OCI-LY3 (cell line): ENCODE data around the gene INVS.
"Not testable (repeated sequence)": the region's sequence is repeated elsewhere in the genome, so short reads cannot be mapped to it uniquely, and the experiment has no call there.

ENCODE experiments used
- H2AFZ ChIP-seq: fragments of 200-600, 300-600 bp; shearing (Covaris generic); 2 replicates; pipeline ENCODE4 v1.6.0; 2014; ENCODE audit warnings: antibody characterized with exemption, low read depth, low read length
- H3K27ac ChIP-seq: fragments of 200-600, 300-600 bp; sonication (generic); 2 replicates; pipeline ENCODE4 v1.5.1; 2014; ENCODE audit warnings: mild to moderate bottlenecking, low read length, moderate library complexity, mixed read lengths
- H3K27me3 ChIP-seq: fragments of 200-600, 300-600 bp; sonication (generic); 2 replicates; pipeline ENCODE4 v1.6.1; 2014; ENCODE audit warnings: low read depth, low read length, mixed read lengths
- H3K36me3 ChIP-seq: fragments of 200-600, 300-600 bp; sonication (generic); replicated peaks from 2 replicates; pipeline ENCODE3; 2014; ENCODE audit warnings: low read depth, low read length, mixed read lengths
- H3K4me1 ChIP-seq: fragments of 300-600, 200-600 bp; sonication (generic); 2 replicates; pipeline ENCODE4 v1.6.1; 2014; ENCODE audit warnings: low read length, mixed read lengths
- H3K4me2 ChIP-seq: fragments of 200-600, 300-600 bp; sonication (generic); 2 replicates; pipeline ENCODE4 v1.6.1; 2014; ENCODE audit warnings: low read length, mixed read lengths
- H3K4me3 ChIP-seq: fragments of 300-600, 200-600 bp; sonication (generic); 2 replicates; pipeline ENCODE4 v1.5.1; 2014; ENCODE audit warnings: antibody characterized with exemption, mild to moderate bottlenecking, low read length, moderate library complexity
- H3K79me2 ChIP-seq: fragments of 300-600, 200-600 bp; shearing (Covaris generic); 2 replicates; pipeline ENCODE4 v1.6.1; 2014; ENCODE audit warnings: mild to moderate bottlenecking, low read length, mixed read lengths
- H3K9ac ChIP-seq: fragments of 300-600, 200-600 bp; shearing (Covaris generic); 2 replicates; pipeline ENCODE4 v1.6.0; 2014; ENCODE audit warnings: mild to moderate bottlenecking, low read length, moderate library complexity
- H3K9me3 ChIP-seq: fragments of 200-600, 300-600 bp; shearing (Covaris generic); 2 replicates; pipeline ENCODE4 v1.6.1; 2014; ENCODE audit warnings: low read length, mixed read lengths; ENCODE audit not compliant: insufficient read depth
- H4K20me1 ChIP-seq: fragments of 200-600, 300-600 bp; sonication (generic); 2 replicates; pipeline ENCODE4 v1.6.1; 2016; ENCODE audit warnings: low read length, mixed read lengths; ENCODE audit not compliant: insufficient read depth
- CTCF ChIP-seq: fragments of 200-600, 300-600 bp; sonication (generic); IDR thresholded peaks from 2 replicates; pipeline ENCODE4 v1.5.1; 2014; ENCODE audit warnings: antibody characterized with exemption, low read length, low read depth
- EZH2phosphoT487 ChIP-seq: fragments of 200-600 bp; shearing (Covaris generic); IDR thresholded peaks from 2 replicates; pipeline ENCODE4 v1.6.1; 2018; ENCODE audit warnings: antibody characterized with exemption, mixed run types, low read depth

The INVS gene

GRCh38 chr9:100145167-100145934 lies 46.3 kb downstream of the INVS start:
- not testable (repeated sequence) for H2AFZ ChIP-seq, H3K9ac ChIP-seq, H3K27me3 ChIP-seq, H3K4me3 ChIP-seq, H3K9me3 ChIP-seq, H3K4me2 ChIP-seq, H3K27ac ChIP-seq, H3K79me2 ChIP-seq, H3K4me1 ChIP-seq, H3K36me3 ChIP-seq, H4K20me1 ChIP-seq

GRCh38 chr9:100145976-100146375 lies 46.9 kb downstream of the INVS start:
- H3K36me3 ChIP-seq, H3K4me3 ChIP-seq, H3K4me2 ChIP-seq, H3K4me1 ChIP-seq, H3K27me3 ChIP-seq, H2AFZ ChIP-seq, H3K9ac ChIP-seq, H3K27ac ChIP-seq, H3K9me3 ChIP-seq, H4K20me1 ChIP-seq, H3K79me2 ChIP-seq: not testable (repeated sequence)

- no peaks in the 10 kb centered on the region for H3K27me3 ChIP-seq
- no peaks in the 10 kb centered on the region for H3K79me2 ChIP-seq
- no peaks in the 10 kb centered on the region for H3K9me3 ChIP-seq
- no peak overlapping the region for H3K9ac ChIP-seq
- H3K27ac ChIP-seq: no peak overlapping the region
- no peak for TF ChIP-seq EZH2phosphoT487
- H3K4me1 ChIP-seq: no peaks in the 10 kb centered on the region
- no peak overlapping the region for H3K4me3 ChIP-seq
- no peak overlapping the region for H2AFZ ChIP-seq
- H4K20me1 ChIP-seq: no peaks in the 10 kb centered on the region
- H3K36me3 ChIP-seq: no peaks in the 10 kb centered on the region
- no peak overlapping the region for H3K4me2 ChIP-seq
These were observed 51.2 kb downstream of the INVS start for GRCh38 chr9:100150214-100150613.

GRCh38 chr9:100160021-100160420 lies 61.0 kb downstream of the INVS start:
- H3K9me3 ChIP-seq: no peaks in the 10 kb centered on the region
- no peak overlapping the region for H3K4me2 ChIP-seq
- no peaks in the 10 kb centered on the region for H3K36me3 ChIP-seq
- H3K79me2 ChIP-seq: no peaks in the 10 kb centered on the region
- H3K27ac ChIP-seq: no peak overlapping the region
- TF ChIP-seq EZH2phosphoT487 (no peak), CTCF (no peak)
- no peak overlapping the region for H3K4me3 ChIP-seq
- no peaks in the 10 kb centered on the region for H3K27me3 ChIP-seq
- no peaks in the 10 kb centered on the region for H4K20me1 ChIP-seq
- H2AFZ ChIP-seq: no peak overlapping the region
- no peaks in the 10 kb centered on the region for H3K4me1 ChIP-seq
- no peak overlapping the region for H3K9ac ChIP-seq

- Histone ChIP-seq H3K4me3 (no peak overlapping the region), H2AFZ (no peak overlapping the region)
- TF ChIP-seq EZH2phosphoT487 (no peak), CTCF (no peak)
These were observed 68.1 kb downstream of the INVS start for GRCh38 chr9:100167176-100167575.

More at GRCh38 chr9:100167176-100167575, 68.1 kb downstream of the INVS start:
- no peaks in the 10 kb centered on the region for H4K20me1 ChIP-seq
- H3K36me3 ChIP-seq: no peaks in the 10 kb centered on the region
- H3K27me3 ChIP-seq: no peaks in the 10 kb centered on the region
- H3K4me2 ChIP-seq: no peak overlapping the region
- H3K9me3 ChIP-seq: no peaks in the 10 kb centered on the region
- H3K4me1 ChIP-seq: no peaks in the 10 kb centered on the region
- H3K9ac ChIP-seq: no peak overlapping the region
- no peaks in the 10 kb centered on the region for H3K79me2 ChIP-seq
- H3K27ac ChIP-seq: no peak overlapping the region
